Thoracic aorta (tissue), 2 donors: ENCODE results near the gene NARS2. TPM values are rescaled to one million over a fixed set of nuclear protein-coding genes. Genes with fewer than 3 reads are reported as not detected.
A peak's percentile ranks its signal among the peaks of the same experiment; 100 is the strongest.

ENCODE experiments used
- ATAC-seq: fragments of 150-250 bp; one replicate; pipeline ENCODE4 v1.8.0; 2017; ENCODE audit warnings: low read depth; ENCODE audit not compliant: insufficient number of reproducible peaks, low FRiP score
- DNase-seq: peaks from one replicate; pipeline ENCODE4 v3.0.0-alpha.2; 2020; ENCODE audit warnings: low spot score
- H3K27ac ChIP-seq, 2 donors: fragments of 200-600 bp; sonication (generic); 1 replicate in 1 of 2; 2 replicates in 1 of 2; pipeline ENCODE4 v1.5.1; 2016; ENCODE audit warnings: mild to moderate bottlenecking in 2 of 2, moderate library complexity in 2 of 2
- H3K27me3 ChIP-seq: fragments of 200-600 bp; sonication (generic); replicated peaks from 2 replicates; pipeline ENCODE4 v1.6.0; 2016; ENCODE audit warnings: mild to moderate bottlenecking; ENCODE audit not compliant: insufficient read depth
- H3K36me3 ChIP-seq: fragments of 200-600 bp; sonication (generic); one replicate; pipeline ENCODE4 v1.5.1; 2016
- H3K4me1 ChIP-seq, 2 donors: fragments of 200-600 bp; sonication (generic); 1 replicate in 1 of 2; 2 replicates in 1 of 2; pipeline versions ENCODE4 v1.5.1 to v1.6.0; 2016; ENCODE audit warnings: low read depth in 2 of 2, mild to moderate bottlenecking in 1 of 2; ENCODE audit not compliant: control insufficient read depth in 1 of 2
- H3K4me3 ChIP-seq: fragments of 200-600 bp; sonication (generic); 2 replicates; pipeline ENCODE4 v1.5.1; 2016; ENCODE audit warnings: mild to moderate bottlenecking
- H3K9me3 ChIP-seq: fragments of 200-600 bp; sonication (generic); 2 replicates; pipeline ENCODE4 v1.5.1; 2016
- total RNA-seq, 2 donors: library from RNA; depleted of rRNA; stranded (reverse); fragments of >200 nt; gene quantifications; one replicate each; pipeline versions ENCODE4 v1.1.0 to v1.2.3, GENCODE V29; 2016
- TF ChIP-seq, protein P1 (sequence below): fragments of 200-600 bp; sonication (generic); IDR thresholded peaks from one replicate; pipeline ENCODE4 v1.5.1; 2019; ENCODE audit warnings: antibody characterized with exemption

Gene NARS2
- total RNA-seq, 2 donors from 2014 or later = 5.6 to 9.2 TPM

DNA sequence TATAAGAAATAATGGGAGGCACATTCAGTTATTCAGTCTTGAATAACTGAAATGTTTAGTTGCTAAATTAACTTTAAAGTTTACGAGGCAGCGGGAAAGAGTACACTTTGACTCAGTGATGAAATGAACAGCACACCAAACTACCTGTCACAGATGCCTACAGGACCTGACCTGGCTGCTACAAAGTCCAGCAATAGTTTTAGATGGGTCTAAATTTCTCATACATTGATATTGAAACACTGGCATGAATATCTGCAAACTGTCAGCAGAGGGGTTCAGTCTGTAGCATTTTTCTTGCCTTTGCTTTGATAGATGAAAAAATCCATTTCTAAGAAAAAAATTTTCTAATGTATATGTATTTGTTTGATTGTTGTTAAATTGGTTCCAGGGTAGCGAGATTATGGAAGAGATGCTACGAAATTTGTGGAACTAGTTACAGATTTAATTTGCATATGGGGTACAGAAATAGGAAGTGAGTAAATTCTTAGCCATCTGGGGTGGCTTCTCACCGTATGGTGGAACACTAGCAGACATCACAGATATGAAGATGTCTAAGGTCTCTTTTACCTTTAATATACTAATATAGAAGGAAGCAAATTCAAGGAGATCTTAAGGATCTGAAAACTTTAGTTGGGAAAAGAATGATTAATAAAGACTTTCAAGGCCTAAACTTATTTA is 136.2 kb downstream of the NARS2 start:
- Histone ChIP-seq H3K4me3 (no peak overlapping the region), H3K27ac (no peak overlapping the region), H3K36me3 (peaks cover 4% of the 10 kb centered on the region), H3K4me1 (no peaks in the 10 kb centered on the region), H3K9me3 (no peaks in the 10 kb centered on the region), H3K27me3 (no peaks in the 10 kb centered on the region)
- TF ChIP-seq, protein P1, sequence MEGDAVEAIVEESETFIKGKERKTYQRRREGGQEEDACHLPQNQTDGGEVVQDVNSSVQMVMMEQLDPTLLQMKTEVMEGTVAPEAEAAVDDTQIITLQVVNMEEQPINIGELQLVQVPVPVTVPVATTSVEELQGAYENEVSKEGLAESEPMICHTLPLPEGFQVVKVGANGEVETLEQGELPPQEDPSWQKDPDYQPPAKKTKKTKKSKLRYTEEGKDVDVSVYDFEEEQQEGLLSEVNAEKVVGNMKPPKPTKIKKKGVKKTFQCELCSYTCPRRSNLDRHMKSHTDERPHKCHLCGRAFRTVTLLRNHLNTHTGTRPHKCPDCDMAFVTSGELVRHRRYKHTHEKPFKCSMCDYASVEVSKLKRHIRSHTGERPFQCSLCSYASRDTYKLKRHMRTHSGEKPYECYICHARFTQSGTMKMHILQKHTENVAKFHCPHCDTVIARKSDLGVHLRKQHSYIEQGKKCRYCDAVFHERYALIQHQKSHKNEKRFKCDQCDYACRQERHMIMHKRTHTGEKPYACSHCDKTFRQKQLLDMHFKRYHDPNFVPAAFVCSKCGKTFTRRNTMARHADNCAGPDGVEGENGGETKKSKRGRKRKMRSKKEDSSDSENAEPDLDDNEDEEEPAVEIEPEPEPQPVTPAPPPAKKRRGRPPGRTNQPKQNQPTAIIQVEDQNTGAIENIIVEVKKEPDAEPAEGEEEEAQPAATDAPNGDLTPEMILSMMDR = no peak
- no peak for ATAC-seq
- no peak for DNase-seq

DNA sequence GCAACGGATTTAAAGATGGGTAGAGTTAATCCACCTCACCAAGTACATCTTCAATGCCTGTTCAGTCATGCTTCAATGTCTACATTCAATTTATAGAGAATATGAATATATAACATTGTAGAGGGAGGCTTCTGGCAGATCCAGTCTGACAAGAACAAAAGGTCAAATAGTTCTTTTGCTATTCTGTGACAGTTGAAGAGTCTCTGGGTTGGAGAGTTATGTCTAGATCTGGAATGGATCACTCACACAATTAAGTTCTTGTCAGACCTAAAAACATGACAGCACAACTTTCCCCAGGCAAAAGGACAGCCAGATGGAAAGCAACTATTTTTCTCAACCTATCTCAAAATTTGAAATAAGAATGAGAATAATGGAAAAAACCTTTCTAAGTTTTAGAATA is 141.7 kb downstream of the NARS2 start:
- no peaks in the 10 kb centered on the region for H3K4me1 ChIP-seq
- H3K36me3 ChIP-seq = no peaks in the 10 kb centered on the region
- no peaks in the 10 kb centered on the region for H3K27me3 ChIP-seq
- no peak overlapping the region for H3K27ac ChIP-seq
- no peak overlapping the region for H3K4me3 ChIP-seq
- ATAC-seq (no peak), DNase-seq (no peak)
- TF ChIP-seq, protein P1 = no peak
- H3K9me3 ChIP-seq = no peaks in the 10 kb centered on the region

DNA sequence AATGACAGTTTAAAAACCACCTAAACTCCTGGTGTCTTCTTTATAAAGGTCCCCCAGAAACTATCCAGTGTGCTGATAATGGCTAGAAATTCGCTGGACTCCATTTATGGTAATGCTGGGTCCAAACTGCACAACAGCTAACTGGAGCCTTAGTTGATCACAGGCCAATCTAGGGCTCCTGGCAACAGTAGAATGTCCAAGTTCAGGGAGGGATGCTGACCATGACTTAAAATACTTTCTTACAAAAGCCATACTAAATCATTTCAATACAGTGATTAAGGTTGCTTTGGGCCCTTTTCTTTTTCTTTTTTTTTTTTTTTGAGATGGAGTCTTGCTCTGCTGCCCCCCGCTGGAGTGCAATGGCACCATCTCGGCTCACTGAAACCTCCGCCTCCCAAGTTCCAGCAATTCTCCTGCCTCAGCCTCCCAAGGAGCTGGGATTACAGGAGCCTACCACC is 142.6 kb downstream of the NARS2 start:
- TF ChIP-seq, protein P1 = peak; percentile 42
- Histone ChIP-seq H3K9me3 (no peaks in the 10 kb centered on the region), H3K36me3 (no peaks in the 10 kb centered on the region), H3K27ac (no peak overlapping the region), H3K27me3 (no peaks in the 10 kb centered on the region), H3K4me1 (no peaks in the 10 kb centered on the region), H3K4me3 (no peak overlapping the region)
- no peak for ATAC-seq
- DNase-seq = no peak

DNA sequence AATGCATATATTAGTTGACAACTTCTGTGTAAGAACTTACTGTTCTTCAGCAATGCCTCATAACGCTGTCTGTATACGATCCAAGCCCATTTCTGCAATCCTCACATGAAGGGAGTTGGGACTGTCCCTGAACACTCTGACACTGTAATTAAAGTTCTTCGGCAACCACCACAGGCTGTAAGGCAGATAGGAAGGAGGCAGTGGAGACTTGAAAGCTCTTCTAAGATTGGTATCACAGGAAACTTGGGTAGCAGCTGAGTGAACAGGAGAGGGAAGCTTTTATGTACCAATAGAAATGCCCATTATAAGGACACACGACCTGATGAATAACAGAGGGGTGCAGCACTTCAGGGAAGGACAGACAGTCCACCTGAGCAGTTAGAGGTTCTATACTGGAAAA is 145.0 kb downstream of the NARS2 start:
- DNase-seq = no peak
- no peaks in the 10 kb centered on the region for H3K9me3 ChIP-seq
- no peaks in the 10 kb centered on the region for H3K36me3 ChIP-seq
- H3K27ac ChIP-seq = no peak overlapping the region
- TF ChIP-seq, protein P1 = no peak
- no peak for ATAC-seq
- H3K4me1 ChIP-seq = peaks cover 10 to 16% of the 10 kb centered on the region in 2 donors
- no peak overlapping the region for H3K4me3 ChIP-seq
- H3K27me3 ChIP-seq = no peaks in the 10 kb centered on the region

DNA sequence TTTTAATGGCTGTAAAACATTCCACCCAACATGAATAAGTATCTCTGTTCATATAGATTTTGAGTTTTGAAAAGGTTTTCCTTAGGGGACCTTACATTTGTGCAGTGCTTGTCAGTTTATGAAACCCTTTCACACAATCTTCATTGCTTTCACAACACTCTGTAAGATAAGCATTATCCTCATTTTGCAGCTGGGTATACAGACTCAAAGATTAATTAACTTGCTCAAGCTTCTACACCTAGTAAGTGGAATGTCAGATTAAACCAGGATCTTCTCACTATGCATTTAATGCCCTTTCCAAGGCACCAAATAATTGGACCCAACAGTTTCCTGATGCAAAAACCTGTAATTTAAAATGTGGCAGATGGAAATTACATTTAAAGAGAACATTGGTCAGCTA is 145.5 kb downstream of the NARS2 start:
- H3K27ac ChIP-seq = no peak overlapping the region
- H3K27me3 ChIP-seq = no peaks in the 10 kb centered on the region
- ATAC-seq (no peak), DNase-seq (no peak)
- H3K9me3 ChIP-seq = no peaks in the 10 kb centered on the region
- no peak overlapping the region for H3K4me3 ChIP-seq
- H3K4me1 ChIP-seq = peaks cover 10 to 17% of the 10 kb centered on the region in 2 donors
- TF ChIP-seq, protein P1 = no peak
- H3K36me3 ChIP-seq = no peaks in the 10 kb centered on the region
